H9 (cell line): ENCODE measurements around the gene HMGA1. TPM values are rescaled to one million over a fixed set of nuclear protein-coding genes. Genes with fewer than 3 reads are reported as not detected.

ENCODE experiments used
- DNase-seq: peaks from one replicate; pipeline ENCODE4 v3.0.0-alpha.2; 2017
- H2AFZ ChIP-seq: one replicate; pipeline ENCODE4 v1.6.1; 2013; ENCODE audit warnings: mild to moderate bottlenecking, low read length, control low read depth, moderate library complexity
- H2AK5ac ChIP-seq: 2 replicates; pipeline ENCODE4 v1.6.1; 2013; ENCODE audit warnings: low read length, control low read depth, mixed read lengths; ENCODE audit not compliant: insufficient read length
- H2BK120ac ChIP-seq: one replicate; pipeline ENCODE4 v1.6.1; 2013; ENCODE audit warnings: low read depth, mild to moderate bottlenecking, low read length, control low read depth, inconsistent platforms; ENCODE audit not compliant: poor library complexity, severe bottlenecking
- H2BK12ac ChIP-seq: 2 replicates; pipeline ENCODE4 v1.6.1; 2013; ENCODE audit warnings: low read length, control low read depth, mixed read lengths, low read depth; ENCODE audit not compliant: insufficient read length
- H2BK15ac ChIP-seq: 2 replicates; pipeline ENCODE4 v1.6.1; 2013; ENCODE audit warnings: low read depth, low read length, control low read depth
- H2BK20ac ChIP-seq: one replicate; pipeline ENCODE4 v1.6.1; 2013; ENCODE audit warnings: low read depth, mild to moderate bottlenecking, low read length, control low read depth, inconsistent platforms; ENCODE audit not compliant: poor library complexity, severe bottlenecking
- H2BK5ac ChIP-seq: 2 replicates; pipeline ENCODE4 v1.6.1; 2013; ENCODE audit warnings: low read length, control low read depth, mixed read lengths; ENCODE audit not compliant: insufficient read length
- H3K14ac ChIP-seq: 2 replicates; pipeline ENCODE4 v1.6.1; 2013; ENCODE audit warnings: low read length, control low read depth; ENCODE audit not compliant: insufficient read depth
- H3K18ac ChIP-seq: 2 replicates; pipeline ENCODE4 v1.6.1; 2013; ENCODE audit warnings: low read depth, mild to moderate bottlenecking, mixed read lengths, low read length, control low read depth; ENCODE audit not compliant: insufficient read length
- H3K23ac ChIP-seq: 2 replicates; pipeline ENCODE4 v1.6.1; 2013; ENCODE audit warnings: low read length, control low read depth, mixed read lengths, low read depth; ENCODE audit not compliant: insufficient read length
- H3K23me2 ChIP-seq: 2 replicates; pipeline ENCODE4 v1.6.1; 2013; ENCODE audit warnings: low read depth, mild to moderate bottlenecking, mixed read lengths, low read length, control low read depth; ENCODE audit not compliant: insufficient read length, poor library complexity, severe bottlenecking
- H3K27ac ChIP-seq: 2 replicates; pipeline ENCODE4 v1.5.1; 2013; ENCODE audit warnings: low read length, control low read depth, mixed read lengths, low read depth; ENCODE audit not compliant: insufficient read length
- H3K27me3 ChIP-seq: 2 replicates; pipeline ENCODE4 v1.6.1; 2013; ENCODE audit warnings: low read length, control low read depth, inconsistent platforms; ENCODE audit not compliant: insufficient read depth
- H3K4ac ChIP-seq: 2 replicates; pipeline ENCODE4 v1.6.1; 2013; ENCODE audit warnings: low read depth, mild to moderate bottlenecking, control low read depth, inconsistent platforms, low read length, moderate library complexity
- H3K4me1 ChIP-seq: 2 replicates; pipeline ENCODE4 v1.6.1; 2013; ENCODE audit warnings: low read length, control low read depth, inconsistent platforms; ENCODE audit not compliant: insufficient read depth
- H3K4me2 ChIP-seq: 2 replicates; pipeline ENCODE4 v1.6.1; 2013; ENCODE audit warnings: low read length, control low read depth, mixed read lengths; ENCODE audit not compliant: insufficient read length, insufficient read depth
- H3K56ac ChIP-seq: 2 replicates; pipeline ENCODE4 v1.6.1; 2013; ENCODE audit warnings: low read depth, mild to moderate bottlenecking, mixed read lengths, low read length, control low read depth; ENCODE audit not compliant: insufficient read length
- H3K79me1 ChIP-seq: 2 replicates; pipeline ENCODE4 v1.6.1; 2013; ENCODE audit warnings: low read depth, mild to moderate bottlenecking, moderate library complexity, low read length, control low read depth, inconsistent platforms; ENCODE audit not compliant: insufficient read depth, poor library complexity, severe bottlenecking
- H3K79me2 ChIP-seq: 2 replicates; pipeline ENCODE4 v1.6.1; 2013; ENCODE audit warnings: low read length, control low read depth, inconsistent platforms; ENCODE audit not compliant: insufficient read depth
- H3K9ac ChIP-seq: 2 replicates; pipeline ENCODE4 v1.6.1; 2013; ENCODE audit warnings: low read length, control low read depth, mixed read lengths; ENCODE audit not compliant: insufficient read length; ENCODE audit errors: extremely low read depth
- H3K9me3 ChIP-seq: one replicate; pipeline ENCODE4 v1.6.1; 2013; ENCODE audit warnings: low read depth, low read length, inconsistent platforms; ENCODE audit not compliant: control insufficient read depth
- H3T11ph ChIP-seq: one replicate; pipeline ENCODE4 v1.6.1; 2013; ENCODE audit warnings: mild to moderate bottlenecking, low read length, control low read depth, inconsistent platforms
- H4K20me1 ChIP-seq: one replicate; pipeline ENCODE4 v1.6.1; 2013; ENCODE audit not compliant: control insufficient read depth, insufficient read length, insufficient read depth
- H4K5ac ChIP-seq: 2 replicates; pipeline ENCODE4 v1.6.1; 2013; ENCODE audit warnings: low read depth, mild to moderate bottlenecking, mixed read lengths, low read length, control low read depth; ENCODE audit not compliant: insufficient read length
- H4K8ac ChIP-seq: replicated peaks from 2 replicates; pipeline ENCODE4 v1.6.1; 2013; ENCODE audit warnings: low read length, control low read depth, mixed read lengths, low read depth; ENCODE audit not compliant: insufficient read length
- H4K91ac ChIP-seq: 2 replicates; pipeline ENCODE4 v1.6.1; 2013; ENCODE audit warnings: low read depth, mild to moderate bottlenecking, moderate library complexity, mixed read lengths, low read length, control low read depth; ENCODE audit not compliant: insufficient read length
- H3K27ac Mint-ChIP-seq, 3 experiments: 2 replicates in 2 of 3; 3 replicates in 1 of 3; pipeline ENCODE4 v1.8.0; 2020 to 2021; ENCODE audit warnings: mixed read lengths in 3 of 3, mild to moderate bottlenecking in 1 of 3, moderate library complexity in 1 of 3
- H3K27me3 Mint-ChIP-seq: 2 replicates; pipeline ENCODE4 v1.8.0; 2021; ENCODE audit warnings: low read depth, mild to moderate bottlenecking, moderate library complexity, mixed read lengths
- H3K36me3 Mint-ChIP-seq, 3 experiments: 2 replicates in 2 of 3; 3 replicates in 1 of 3; pipeline ENCODE4 v1.8.0; 2020 to 2021; ENCODE audit warnings: low read depth in 3 of 3, mixed read lengths in 3 of 3; ENCODE audit not compliant: insufficient read depth in 1 of 3
- H3K4me1 Mint-ChIP-seq, 2 experiments: 2 replicates each; pipeline ENCODE4 v1.8.0; 2020; ENCODE audit warnings: mixed read lengths in 2 of 2
- H3K4me3 Mint-ChIP-seq, 2 experiments: 2 replicates in 1 of 2; 3 replicates in 1 of 2; pipeline ENCODE4 v1.8.0; 2020 to 2021; ENCODE audit warnings: mild to moderate bottlenecking in 2 of 2, mixed read lengths in 2 of 2, moderate library complexity in 1 of 2
- H3K9me3 Mint-ChIP-seq, 2 experiments: 2 replicates in 1 of 2; 3 replicates in 1 of 2; pipeline ENCODE4 v1.8.0; 2020; ENCODE audit warnings: mild to moderate bottlenecking in 2 of 2, mixed read lengths in 2 of 2, moderate library complexity in 1 of 2
- CTCF ChIP-seq: fragments of 200-600 bp; sonication (generic); conservative IDR thresholded peaks from 3 replicates; pipeline ENCODE4 v1.8.0; 2021; ENCODE audit warnings: antibody characterized with exemption, mild to moderate bottlenecking
- WGBS: extraction: QIAGEN DNeasy Blood & Tissue Kit; methylation state at CpG from one replicate; pipeline ENCODE4 v1.1.7; 2013; ENCODE audit warnings: missing lambda C conversion rate, low lambda C conversion rate, mixed read lengths; ENCODE audit not compliant: insufficient read length; ENCODE audit errors: extremely low coverage; 5-methylcytosine and 5-hydroxymethylcytosine counted together
- total RNA-seq: library from RNA; stranded (reverse); gene quantifications from 2 replicates; pipeline ENCODE4 v1.2.1, GENCODE V29; 2021

The HMGA1 gene
- total RNA-seq, 1 experiment from 2014 or later, result 2,116 TPM

DNA sequence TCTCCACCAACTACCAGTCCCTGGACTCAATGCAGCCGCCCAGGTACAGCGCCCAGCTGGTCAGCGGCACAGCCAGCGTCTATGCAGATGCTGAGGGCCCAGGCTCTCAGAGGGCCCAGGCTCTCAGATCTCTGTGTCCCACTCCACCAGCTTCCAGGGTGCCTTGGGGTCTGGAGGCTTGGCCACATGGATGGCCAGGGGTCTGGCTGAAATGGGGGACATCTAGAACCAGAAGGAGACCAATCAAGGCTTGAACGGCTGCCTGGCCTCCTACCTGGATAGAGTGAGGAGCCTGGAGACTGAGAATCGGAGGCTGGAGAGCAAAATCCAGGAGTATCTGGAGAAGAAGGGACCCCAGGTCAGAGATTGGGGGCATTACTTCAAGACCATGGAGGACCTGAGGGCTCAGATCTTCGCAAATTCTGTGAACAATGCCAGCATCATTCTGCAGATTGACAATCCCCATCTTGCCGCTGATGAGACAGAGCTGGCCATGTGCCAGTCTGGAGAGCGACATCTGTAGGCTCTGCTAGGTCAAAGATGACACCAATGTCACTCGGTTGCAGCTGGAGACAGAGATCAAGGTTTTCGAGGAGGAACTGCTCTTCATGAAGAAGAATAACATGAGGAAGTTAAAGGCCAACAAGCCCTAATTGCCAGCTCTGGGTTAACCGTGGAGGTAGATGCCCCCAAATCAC lies 46.7 kb upstream of the HMGA1 start:
- Histone ChIP-seq H4K20me1 (no peaks in the 10 kb centered on the region), H3K4me1 (no peaks in the 10 kb centered on the region), H3K9ac (no peak overlapping the region), H3K79me2 (no peaks in the 10 kb centered on the region), H2AFZ (no peak overlapping the region), H3K4ac (no peak overlapping the region), H3K4me2 (no peak overlapping the region), H2BK12ac (no peak overlapping the region), H2BK20ac (no peak overlapping the region), H4K5ac (no peak overlapping the region), H3K18ac (no peak overlapping the region), H2BK5ac (no peak overlapping the region), H3K9me3 (no peaks in the 10 kb centered on the region), H3K56ac (no peak overlapping the region), H3T11ph (no peak overlapping the region), H3K23ac (no peak overlapping the region), H3K27ac (no peak overlapping the region), H2BK120ac (no peak overlapping the region), H4K8ac (no peak overlapping the region), H3K14ac (no peak overlapping the region), H3K27me3 (no peaks in the 10 kb centered on the region; the same call in 1 of the 2 replicates), H2AK5ac (no peak overlapping the region), H3K23me2 (no peaks in the 10 kb centered on the region), H3K79me1 (no peaks in the 10 kb centered on the region), H2BK15ac (no peak overlapping the region), H4K91ac (no peak overlapping the region)
- WGBS, result no CpG with 5 or more reads among the region's 12 CpGs
- Mint-ChIP-seq H3K27me3 (peaks cover 5% of the 10 kb centered on the region), H3K4me3 (no peak overlapping the region), H3K27ac (no peak overlapping the region), H3K36me3 (no peaks in the 10 kb centered on the region; a peak in 1 of 7 replicates), H3K9me3 (no peaks in the 10 kb centered on the region), H3K4me1 (peaks cover 1 to 2% of the 10 kb centered on the region in 2 experiments; a peak in 2 of 4 replicates)
- no peak for DNase-seq
- no peak for TF ChIP-seq CTCF
